SK-N-SH treated with all-trans-retinoic acid at 6 μM for 48 hours (cell line): Measurements from ENCODE around the gene CASP6.

ENCODE experiments used
- ATAC-seq: fragments of 200-7000 bp; cut with Tn5 transposase; 3 replicates; pipeline ENCODE4 v1.9.1; 2020; ENCODE audit warnings: mild to moderate bottlenecking, moderate library complexity
- ARNTL ChIP-seq: fragments of 450-650 bp; formaldehyde crosslinking; IDR thresholded peaks from 2 replicates; pipeline ENCODE4 v1.5.0; 2020; ENCODE audit warnings: low read depth, mild to moderate bottlenecking, moderate library complexity, borderline replicate concordance
- BACH2 ChIP-seq: fragments of 250-450 bp; sonication (Bioruptor Pico); IDR thresholded peaks from 2 replicates; pipeline ENCODE4 v1.9.0; 2021; ENCODE audit warnings: mild to moderate bottlenecking, borderline replicate concordance
- CSDC2 ChIP-seq: fragments of 250-450 bp; sonication (Bioruptor Pico); IDR thresholded peaks from 2 replicates; pipeline ENCODE4 v1.5.0; 2020; ENCODE audit warnings: mild to moderate bottlenecking, moderate library complexity
- CSRNP3 ChIP-seq: fragments of 250-450 bp; sonication (Bioruptor Pico); IDR thresholded peaks from 2 replicates; pipeline ENCODE4 v1.5.1; 2021; ENCODE audit warnings: mild to moderate bottlenecking, moderate library complexity
- ESRRG ChIP-seq: fragments of 250-450 bp; sonication (Bioruptor Pico); IDR thresholded peaks from 2 replicates; pipeline ENCODE4 v1.6.1; 2021; ENCODE audit warnings: mild to moderate bottlenecking
- GLIS3 ChIP-seq: fragments of 250-450 bp; sonication (Bioruptor Pico); IDR thresholded peaks from 2 replicates; pipeline ENCODE4 v1.5.0; 2020; ENCODE audit warnings: mild to moderate bottlenecking, moderate library complexity
- ISL1 ChIP-seq: fragments of 250-450 bp; sonication (Bioruptor Pico); IDR thresholded peaks from 2 replicates; pipeline ENCODE4 v2.1.2; 2022; ENCODE audit warnings: mild to moderate bottlenecking, moderate library complexity
- OSR1 ChIP-seq: fragments of 250-450 bp; sonication (Bioruptor Pico); IDR thresholded peaks from 2 replicates; pipeline ENCODE4 v1.8.0; 2022; ENCODE audit warnings: moderate library complexity, mild to moderate bottlenecking, inconsistent platforms
- PATZ1 ChIP-seq: fragments of 250-450 bp; sonication (Bioruptor Pico); IDR thresholded peaks from 2 replicates; pipeline ENCODE4 v1.8.0; 2020; ENCODE audit warnings: mild to moderate bottlenecking, moderate library complexity, borderline replicate concordance
- POU6F1 ChIP-seq: fragments of 250-450 bp; sonication (Bioruptor Pico); IDR thresholded peaks from 2 replicates; pipeline ENCODE4 v1.8.0; 2021; ENCODE audit warnings: low read depth, mild to moderate bottlenecking, moderate library complexity, borderline replicate concordance
- PPARA ChIP-seq: fragments of 250-450 bp; sonication (Bioruptor Pico); IDR thresholded peaks from 2 replicates; pipeline ENCODE4 v1.5.0; 2020; ENCODE audit warnings: mild to moderate bottlenecking, borderline replicate concordance
- RARB ChIP-seq: fragments of 250-450 bp; sonication (Bioruptor Pico); IDR thresholded peaks from 2 replicates; pipeline ENCODE4 v1.8.0; 2021; ENCODE audit warnings: mild to moderate bottlenecking, moderate library complexity
- SNAI2 ChIP-seq: fragments of 250-450 bp; sonication (Bioruptor Pico); IDR thresholded peaks from 2 replicates; pipeline ENCODE4 v1.5.0; 2020; ENCODE audit warnings: mild to moderate bottlenecking, moderate library complexity
- TCF4 ChIP-seq: fragments of 250-450 bp; sonication (Bioruptor Pico); IDR thresholded peaks from 2 replicates; pipeline ENCODE4 v1.8.0; 2021; ENCODE audit warnings: mild to moderate bottlenecking, moderate library complexity, borderline replicate concordance
- TSHZ2 ChIP-seq: fragments of 250-450 bp; sonication (Bioruptor Pico); IDR thresholded peaks from 2 replicates; pipeline ENCODE4 v1.5.0; 2020; ENCODE audit warnings: mild to moderate bottlenecking, moderate library complexity
- ZC3H10 ChIP-seq: fragments of 250-450 bp; sonication (Bioruptor Pico); IDR thresholded peaks from 2 replicates; pipeline ENCODE4 v1.5.1; 2021; ENCODE audit warnings: mild to moderate bottlenecking, moderate library complexity
- ZFP30 ChIP-seq: fragments of 450-650 bp; formaldehyde crosslinking; IDR thresholded peaks from 2 replicates; pipeline ENCODE4 v1.5.0; 2022; ENCODE audit warnings: mild to moderate bottlenecking, moderate library complexity
- ZNF70 ChIP-seq: fragments of 450-650 bp; formaldehyde crosslinking; IDR thresholded peaks from 2 replicates; pipeline ENCODE4 v1.5.0; 2020; ENCODE audit warnings: mild to moderate bottlenecking, moderate library complexity

CASP6 gene

GRCh38 chr4:109735566-109736365, 32.5 kb upstream of the CASP6 start:
- TF ChIP-seq SNAI2 (CRISPR knock-in tag), result no peak
- no peak for TF ChIP-seq CSDC2
- no peak for TF ChIP-seq RARB
- TF ChIP-seq ESRRG (CRISPR knock-in tag), result no peak
- TF ChIP-seq PPARA, result no peak
- TF ChIP-seq TSHZ2 (CRISPR knock-in tag), result no peak
- no peak for TF ChIP-seq OSR1
- ATAC-seq, result no peak

- no peak for ATAC-seq
- TF ChIP-seq TCF4 (CRISPR knock-in tag) (no peak), ARNTL (CRISPR knock-in tag) (no peak), SNAI2 (CRISPR knock-in tag) (no peak), CSDC2 (no peak), ESRRG (CRISPR knock-in tag) (no peak), ZC3H10 (CRISPR knock-in tag) (no peak), TSHZ2 (CRISPR knock-in tag) (no peak), ZFP30 (CRISPR knock-in tag) (no peak), ZNF70 (CRISPR knock-in tag) (no peak), RARB (no peak), BACH2 (CRISPR knock-in tag) (no peak), ISL1 (CRISPR knock-in tag) (no peak)
- TF ChIP-seq, all 23 proteins: peak for 0
Measured at GRCh38 chr4:109733728-109734127, 30.5 kb upstream of the CASP6 start.

- TF ChIP-seq OSR1 (no peak), ZFP30 (CRISPR knock-in tag) (no peak), ZC3H10 (CRISPR knock-in tag) (no peak)
- no peak; the same call in 2 of the 3 replicates for ATAC-seq
Measured at GRCh38 chr4:109730619-109731545, 27.6 kb upstream of the CASP6 start.

- ATAC-seq, result peak; percentile 85
- TF ChIP-seq CSRNP3 (CRISPR knock-in tag) (no peak), ESRRG (CRISPR knock-in tag) (no peak), PATZ1 (CRISPR knock-in tag) (no peak), ZC3H10 (CRISPR knock-in tag) (no peak), PPARA (no peak), GLIS3 (CRISPR knock-in tag) (no peak), TCF4 (CRISPR knock-in tag) (no peak), ZNF70 (CRISPR knock-in tag) (no peak), POU6F1 (CRISPR knock-in tag) (no peak), CSDC2 (no peak)
Measured at GRCh38 chr4:109729718-109730618, 26.7 kb upstream of the CASP6 start, which contains the start of gene PLA2G12A. TSS of gene PLA2G12A (minus strand) at chr4:109730070. CDS start at chr4:109729809, 261 bp downstream.
